AG09309 (cell line): ENCODE results near the gene TMEM223.
A peak's percentile ranks its signal among the peaks of the same experiment; 100 is the strongest.
"Not testable (repeated sequence)": the region's sequence is repeated elsewhere in the genome, so short reads cannot be mapped to it uniquely, and the experiment has no call there.

Experiments used
- DNase-seq: peaks from one replicate; pipeline ENCODE4 v3.0.0-alpha.2; 2010; ENCODE audit warnings: low read depth
- H3K4me3 ChIP-seq: 2 replicates; pipeline ENCODE4 v1.5.1; 2011; ENCODE audit warnings: mild to moderate bottlenecking, low read depth, low read length, moderate library complexity; ENCODE audit not compliant: control insufficient read depth
- TF ChIP-seq, protein P1 (sequence below): IDR thresholded peaks from 2 replicates; pipeline ENCODE4 v1.5.1; 2011; ENCODE audit warnings: mild to moderate bottlenecking, low read depth, low read length, inconsistent platforms; ENCODE audit not compliant: insufficient read depth, control insufficient read depth; ENCODE audit errors: missing control alignments

TMEM223 gene

DNA sequence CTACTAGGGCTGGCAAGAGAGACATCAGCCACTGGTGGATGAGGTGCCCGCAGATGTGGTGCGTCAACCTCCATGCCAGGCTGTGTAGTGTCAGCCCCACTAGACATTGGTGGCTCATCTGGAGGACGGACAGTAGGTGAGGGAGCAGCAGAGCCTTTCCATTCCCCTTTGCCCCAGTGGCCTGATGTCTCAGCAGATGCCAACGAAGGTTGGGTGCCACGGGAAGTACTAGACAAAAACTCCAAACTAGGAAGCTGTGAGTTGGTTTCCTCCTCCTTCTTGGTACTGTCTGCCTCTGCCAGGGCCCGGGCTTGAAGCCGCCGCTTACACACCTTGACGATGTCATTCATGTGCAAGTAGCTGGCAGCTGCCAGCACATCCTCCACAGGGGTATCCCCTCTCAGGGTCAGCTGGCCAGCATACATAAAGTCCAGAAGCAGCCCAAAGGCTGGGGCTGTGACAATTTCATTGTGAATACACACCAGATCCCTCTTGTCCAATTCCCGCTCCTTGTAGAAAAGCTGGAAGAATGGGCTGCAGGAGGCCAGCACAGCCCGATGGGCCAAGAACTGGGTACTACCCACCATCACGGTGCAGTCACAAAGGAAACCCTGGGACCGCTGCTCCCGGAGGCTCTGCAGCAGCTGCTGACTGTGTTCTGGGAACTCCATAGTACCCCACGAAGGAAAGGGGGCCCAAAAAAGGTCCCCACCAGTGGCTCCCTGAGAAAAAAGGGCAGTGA, 38.6 kb downstream of the TMEM223 start:
- DNase-seq: no peak
- H3K4me3 ChIP-seq: peak overlapping the region; percentile 55

DNA sequence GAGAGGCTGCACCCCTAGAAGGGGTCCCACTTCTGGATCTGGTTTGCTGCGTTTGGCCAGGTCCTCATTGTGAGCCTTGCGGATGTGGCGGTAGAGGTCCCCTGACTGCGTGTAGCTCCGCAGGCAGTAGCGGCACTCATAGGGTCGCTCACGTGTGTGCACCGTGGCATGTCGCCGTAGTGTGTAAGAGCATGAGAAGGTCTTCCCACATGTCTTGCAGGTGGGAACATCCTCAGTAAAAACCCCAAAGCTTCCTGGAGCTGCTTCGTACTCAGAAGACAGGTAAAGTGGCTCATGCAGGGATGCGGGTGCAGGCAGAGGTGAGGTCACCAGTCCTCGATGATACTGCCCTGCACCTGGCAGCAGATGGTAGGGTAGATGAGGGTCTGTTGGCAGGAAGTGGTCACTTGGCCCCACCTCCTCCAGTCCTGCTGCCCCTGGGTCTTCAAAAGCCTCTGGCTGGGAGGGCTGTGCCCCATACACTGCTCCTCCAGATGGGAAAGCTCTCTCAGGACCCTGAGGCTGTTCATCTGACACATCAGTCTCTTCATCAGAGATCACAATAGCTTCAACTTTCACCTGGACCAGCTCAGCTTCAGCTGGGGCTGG, 39.5 kb downstream of the TMEM223 start:
- TF ChIP-seq, protein P1, sequence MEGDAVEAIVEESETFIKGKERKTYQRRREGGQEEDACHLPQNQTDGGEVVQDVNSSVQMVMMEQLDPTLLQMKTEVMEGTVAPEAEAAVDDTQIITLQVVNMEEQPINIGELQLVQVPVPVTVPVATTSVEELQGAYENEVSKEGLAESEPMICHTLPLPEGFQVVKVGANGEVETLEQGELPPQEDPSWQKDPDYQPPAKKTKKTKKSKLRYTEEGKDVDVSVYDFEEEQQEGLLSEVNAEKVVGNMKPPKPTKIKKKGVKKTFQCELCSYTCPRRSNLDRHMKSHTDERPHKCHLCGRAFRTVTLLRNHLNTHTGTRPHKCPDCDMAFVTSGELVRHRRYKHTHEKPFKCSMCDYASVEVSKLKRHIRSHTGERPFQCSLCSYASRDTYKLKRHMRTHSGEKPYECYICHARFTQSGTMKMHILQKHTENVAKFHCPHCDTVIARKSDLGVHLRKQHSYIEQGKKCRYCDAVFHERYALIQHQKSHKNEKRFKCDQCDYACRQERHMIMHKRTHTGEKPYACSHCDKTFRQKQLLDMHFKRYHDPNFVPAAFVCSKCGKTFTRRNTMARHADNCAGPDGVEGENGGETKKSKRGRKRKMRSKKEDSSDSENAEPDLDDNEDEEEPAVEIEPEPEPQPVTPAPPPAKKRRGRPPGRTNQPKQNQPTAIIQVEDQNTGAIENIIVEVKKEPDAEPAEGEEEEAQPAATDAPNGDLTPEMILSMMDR: no peak

More for the DNA sequence above, 38.6 kb downstream of the TMEM223 start:
- TF ChIP-seq, protein P1: no peak

DNA sequence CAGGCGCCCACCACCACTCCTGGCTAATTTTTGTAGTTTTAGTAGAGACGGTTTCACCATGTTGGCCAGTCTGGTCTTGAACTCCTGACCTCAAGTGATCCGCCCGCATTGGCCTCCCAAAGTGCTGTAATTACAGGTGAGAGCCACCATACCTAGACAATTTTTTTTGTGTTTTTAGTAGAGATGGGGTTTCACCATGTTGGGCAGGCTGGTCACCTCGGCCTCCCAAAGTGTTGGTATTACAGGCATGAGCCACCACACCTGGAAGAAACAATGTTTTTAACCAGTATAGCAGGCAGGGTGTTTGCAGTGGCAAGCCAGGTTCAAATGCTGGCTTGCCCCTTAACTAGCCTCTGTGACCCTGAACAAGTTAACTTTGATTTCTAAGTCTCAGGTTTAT, 41.9 kb downstream of the TMEM223 start:
- not testable (repeated sequence) for H3K4me3 ChIP-seq, DNase-seq

More for the DNA sequence above, 39.5 kb downstream of the TMEM223 start:
- H3K4me3 ChIP-seq: no peak overlapping the region
- no peak for DNase-seq

DNA sequence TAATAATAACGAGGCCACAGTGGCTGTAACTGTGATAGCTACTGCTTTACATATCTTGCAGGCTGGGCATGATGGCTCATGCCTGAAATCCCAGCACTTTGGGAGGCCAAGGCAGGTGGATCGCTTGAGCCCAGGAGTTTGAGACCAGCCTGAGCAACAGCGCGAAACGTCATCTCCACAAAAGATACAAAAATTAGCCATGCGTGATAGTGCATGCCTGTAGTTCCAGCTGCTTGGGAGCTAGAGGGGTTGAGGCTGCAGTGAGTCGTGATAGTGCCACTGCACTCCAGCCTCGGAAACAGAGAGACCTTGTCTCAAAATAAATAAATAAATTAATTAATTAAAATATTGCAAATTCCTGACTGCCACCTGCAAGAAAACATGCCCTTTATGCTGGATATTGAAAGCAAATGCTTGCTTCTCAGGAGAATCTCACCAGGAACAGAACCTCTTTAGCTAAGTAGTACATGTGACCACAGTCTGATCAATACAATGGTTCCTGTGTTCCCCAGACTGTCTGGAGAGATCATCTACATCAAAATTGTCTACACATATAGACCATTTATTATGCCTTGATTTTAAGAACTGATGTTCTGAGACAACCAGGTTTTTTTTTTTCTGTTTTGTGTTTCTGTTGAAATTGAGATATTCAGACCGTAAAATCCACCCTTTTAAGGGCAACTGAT, 44.2 kb downstream of the TMEM223 start:
- TF ChIP-seq, protein P1: no peak
- no peak overlapping the region for H3K4me3 ChIP-seq
- no peak for DNase-seq
